GM19468 (cell line): Measurements from ENCODE around the gene NUDCD3.

Experiments
- ATAC-seq: cut with Tn5 transposase; IDR thresholded peaks from one replicate; pipeline ENCODE4 v1.9.1; 2021; ENCODE audit warnings: mild to moderate bottlenecking, moderate library complexity, moderate number of reproducible peaks; ENCODE audit not compliant: unreplicated experiment; ENCODE audit errors: extremely low read depth

The NUDCD3 gene

DNA sequence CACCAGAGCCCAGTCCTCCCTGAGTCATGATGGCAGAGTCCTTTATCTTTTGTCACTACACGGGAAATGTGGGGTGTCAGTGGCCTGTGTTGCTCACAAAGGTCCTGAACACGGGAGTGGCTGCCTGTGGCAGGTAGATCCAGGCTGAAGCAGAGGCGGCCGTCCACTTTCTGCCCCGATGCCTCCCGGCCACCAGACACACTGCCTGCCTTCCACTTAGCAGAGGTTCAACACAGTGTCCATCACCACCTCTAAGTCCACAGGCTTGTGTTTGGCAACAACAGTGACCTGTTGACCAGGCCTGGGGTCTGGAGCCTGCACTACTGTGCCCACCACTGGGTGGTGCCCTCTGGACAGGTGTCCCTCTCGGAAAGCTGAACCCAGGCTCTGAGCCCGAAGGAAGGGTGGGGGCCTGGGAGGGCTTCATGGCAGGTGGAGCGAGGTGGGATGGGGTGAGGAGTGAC is 115.2 kb downstream of the NUDCD3 start:
- no peak for ATAC-seq

DNA sequence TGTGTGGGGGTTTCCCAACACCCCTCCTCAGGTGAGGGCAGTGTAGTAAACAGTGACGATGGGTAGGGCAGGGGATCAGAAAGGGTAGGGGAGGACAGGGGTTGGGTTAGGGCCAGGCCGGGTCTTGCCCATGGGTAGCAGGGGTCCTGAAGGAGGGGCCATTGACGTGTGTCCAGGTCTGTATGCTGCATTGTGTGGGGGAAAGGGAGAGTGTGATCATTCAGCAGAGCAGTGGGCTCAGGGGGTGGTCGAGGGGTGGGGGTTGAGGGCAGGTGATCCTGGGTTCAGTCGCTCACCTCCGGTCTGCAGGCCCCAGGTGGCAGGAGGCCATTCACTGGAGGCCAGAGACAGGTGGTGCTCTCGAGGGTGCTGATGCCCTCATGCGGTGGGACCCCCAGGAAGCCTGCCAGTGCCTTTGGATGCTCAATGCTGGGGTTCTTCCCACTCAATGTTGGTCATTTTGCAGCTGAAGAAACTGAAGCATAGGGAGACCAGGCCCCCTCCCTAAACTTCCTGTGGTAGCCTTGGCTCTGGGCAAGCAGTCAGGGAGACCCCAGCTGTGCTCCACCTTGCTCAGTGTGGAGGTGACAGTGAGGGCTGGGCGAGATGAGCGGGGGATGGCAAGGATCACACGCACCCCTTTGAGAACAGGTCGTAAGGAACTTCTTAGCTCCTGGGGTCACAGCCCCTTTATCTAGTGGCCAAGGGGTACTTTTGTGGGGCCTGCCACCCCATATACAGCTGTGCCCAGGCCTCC is 116.3 kb downstream of the NUDCD3 start:
- ATAC-seq: no peak

DNA sequence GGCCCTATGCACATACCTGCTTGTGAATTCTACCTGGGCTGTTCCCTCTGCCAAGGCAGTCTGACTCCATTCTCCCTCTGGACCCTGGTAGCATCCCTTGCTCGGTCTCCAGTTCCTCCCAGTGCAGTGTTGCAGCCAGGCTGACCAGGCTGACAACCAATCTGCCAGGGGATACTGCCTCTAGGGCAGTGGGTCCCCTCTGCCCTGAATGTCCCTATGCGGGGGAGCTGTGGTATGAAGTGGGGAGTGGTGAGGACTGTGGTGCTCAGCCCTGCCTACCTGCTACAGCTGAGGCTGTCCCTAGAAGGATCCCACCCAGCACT is 117.1 kb downstream of the NUDCD3 start:
- ATAC-seq: no peak

DNA sequence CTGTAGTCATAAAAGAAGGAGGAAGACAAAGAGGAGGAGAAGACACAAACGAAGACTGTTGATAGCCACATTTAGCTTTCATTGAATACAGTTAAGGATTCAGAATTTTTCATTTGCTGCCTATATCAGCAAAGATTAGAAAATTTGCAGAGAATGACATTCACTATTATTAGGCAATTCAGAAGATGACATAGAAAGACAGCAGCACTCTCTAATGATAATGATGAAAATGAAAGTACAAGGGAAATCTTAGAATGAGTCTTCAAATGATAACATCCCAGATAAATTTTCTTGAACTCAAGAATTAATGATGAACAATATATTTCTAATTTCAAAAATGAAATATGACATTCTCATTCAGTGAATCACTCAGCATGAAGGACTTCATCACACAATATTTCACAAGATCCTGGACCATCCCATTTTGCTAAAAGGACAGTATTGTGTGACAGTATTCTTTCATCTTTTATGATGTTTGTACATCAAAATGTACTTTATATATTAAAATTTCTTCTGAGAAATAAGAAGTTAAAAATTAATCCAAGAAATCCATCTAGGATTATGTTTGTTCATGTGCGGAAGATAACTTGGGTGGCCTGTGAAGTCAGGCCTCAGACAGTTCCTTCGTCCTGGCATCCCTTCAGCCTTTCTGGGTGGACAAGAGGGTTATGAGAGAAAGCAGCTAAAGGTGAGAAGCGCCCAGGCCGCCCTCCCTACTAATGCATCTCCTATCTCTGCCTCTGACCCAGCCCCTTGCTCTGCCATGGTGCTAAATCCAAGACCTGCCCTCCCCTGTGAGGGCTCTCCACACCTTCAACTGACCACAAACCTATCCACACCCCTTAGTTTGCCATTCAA is 117.7 kb downstream of the NUDCD3 start:
- ATAC-seq: no peak

DNA sequence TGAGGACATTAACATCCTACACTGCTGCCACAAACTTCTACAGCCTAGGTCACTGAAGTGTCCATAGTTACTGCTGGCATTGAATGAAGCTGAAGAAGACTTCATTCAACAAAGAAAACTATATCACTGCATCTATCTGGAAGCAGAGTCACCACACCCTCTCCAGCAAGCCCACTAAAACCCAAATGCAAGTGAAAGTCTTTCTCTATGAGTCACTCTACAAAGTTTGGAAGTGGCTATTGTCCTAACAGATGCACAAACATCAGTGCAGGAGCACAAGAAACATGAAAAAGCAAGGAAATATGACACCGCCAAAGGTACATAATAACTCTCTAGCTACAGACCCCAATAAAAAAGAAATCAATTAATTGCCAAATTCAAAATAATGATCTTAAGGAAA is 121.6 kb downstream of the NUDCD3 start:
- ATAC-seq: no peak

DNA sequence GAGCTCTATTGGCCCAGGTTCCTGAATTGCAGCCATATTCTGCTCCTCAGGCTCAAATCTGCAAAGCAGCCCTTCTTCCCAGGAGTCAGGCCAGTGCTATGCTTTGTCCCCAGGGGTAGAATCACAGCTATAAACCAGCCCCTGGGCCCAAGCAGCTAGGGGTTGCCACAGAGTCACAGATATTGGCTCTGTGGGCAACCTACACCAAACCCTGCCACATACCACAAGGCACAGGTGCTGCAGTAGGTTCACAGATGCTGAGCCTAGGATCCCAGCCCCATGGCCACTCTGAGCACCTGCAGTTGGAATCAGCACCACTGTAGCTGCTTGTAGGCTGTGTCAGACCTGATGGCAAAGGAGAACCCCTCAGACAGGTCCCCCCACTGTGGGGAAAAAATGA is 122.0 kb downstream of the NUDCD3 start:
- ATAC-seq: no peak

DNA sequence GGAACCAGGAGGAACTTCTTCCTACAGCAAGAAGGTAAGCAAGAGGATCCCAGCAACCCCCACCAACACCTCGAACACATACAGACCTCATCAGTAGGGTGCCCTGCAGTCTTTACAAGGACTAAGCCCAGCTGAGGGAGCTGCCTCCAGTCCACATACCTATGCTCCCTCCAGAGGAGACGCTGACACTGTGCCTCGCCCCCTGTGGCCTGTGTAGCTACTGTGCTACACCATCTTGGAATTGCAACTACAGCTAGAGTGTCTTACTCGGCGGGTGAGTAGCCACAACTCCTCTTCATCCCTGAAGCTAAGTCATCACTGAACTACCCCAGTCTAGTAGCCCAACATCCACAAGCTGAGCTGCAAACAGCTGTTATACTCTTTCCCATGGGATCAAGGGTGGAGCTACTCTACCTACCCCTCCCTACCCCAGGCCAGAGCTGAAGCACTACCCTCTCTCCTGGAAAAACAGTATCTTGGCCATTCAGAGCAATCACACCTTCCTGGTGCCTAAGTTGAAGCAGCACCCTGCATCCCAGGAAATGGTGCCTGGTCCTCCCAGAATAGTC is 122.9 kb downstream of the NUDCD3 start:
- ATAC-seq: no peak

DNA sequence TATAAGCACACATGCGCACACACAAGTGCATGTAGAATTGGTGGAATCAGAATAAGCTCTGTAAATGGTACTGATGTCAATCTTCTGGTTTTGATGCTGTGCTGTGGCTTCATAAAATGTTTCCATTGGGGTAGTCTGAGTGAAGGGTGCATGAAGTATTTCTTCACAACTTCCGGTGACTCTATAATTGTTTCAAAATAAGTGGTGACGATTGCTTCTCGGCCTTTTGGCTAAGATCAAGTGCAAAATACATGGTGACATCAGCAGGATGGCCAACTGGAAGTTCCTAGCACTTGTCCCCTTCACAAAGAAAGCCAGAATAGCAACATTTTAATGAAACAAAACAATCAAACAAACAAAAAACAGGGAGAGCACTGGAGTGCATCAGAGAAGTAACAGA is 123.5 kb downstream of the NUDCD3 start:
- ATAC-seq: no peak

DNA sequence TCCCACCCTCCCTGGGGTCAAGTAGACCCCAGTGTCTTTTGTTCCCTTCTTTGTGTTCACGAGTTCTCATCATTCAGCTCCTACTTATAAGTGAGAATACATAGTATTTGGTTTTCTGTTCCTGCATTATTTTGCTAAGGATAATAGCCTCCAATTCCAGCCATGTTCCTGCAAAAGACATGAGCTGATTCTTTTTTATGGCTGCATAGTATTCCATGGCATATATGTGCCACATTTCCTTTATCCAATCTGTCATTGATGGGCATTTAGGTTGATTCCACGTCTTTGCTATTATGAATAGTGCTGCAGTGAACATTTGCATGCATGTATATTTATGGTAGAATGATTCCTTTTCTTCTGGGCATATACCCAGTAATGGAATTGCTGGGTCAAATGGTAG is 136.8 kb downstream of the NUDCD3 start:
- ATAC-seq: no peak

DNA sequence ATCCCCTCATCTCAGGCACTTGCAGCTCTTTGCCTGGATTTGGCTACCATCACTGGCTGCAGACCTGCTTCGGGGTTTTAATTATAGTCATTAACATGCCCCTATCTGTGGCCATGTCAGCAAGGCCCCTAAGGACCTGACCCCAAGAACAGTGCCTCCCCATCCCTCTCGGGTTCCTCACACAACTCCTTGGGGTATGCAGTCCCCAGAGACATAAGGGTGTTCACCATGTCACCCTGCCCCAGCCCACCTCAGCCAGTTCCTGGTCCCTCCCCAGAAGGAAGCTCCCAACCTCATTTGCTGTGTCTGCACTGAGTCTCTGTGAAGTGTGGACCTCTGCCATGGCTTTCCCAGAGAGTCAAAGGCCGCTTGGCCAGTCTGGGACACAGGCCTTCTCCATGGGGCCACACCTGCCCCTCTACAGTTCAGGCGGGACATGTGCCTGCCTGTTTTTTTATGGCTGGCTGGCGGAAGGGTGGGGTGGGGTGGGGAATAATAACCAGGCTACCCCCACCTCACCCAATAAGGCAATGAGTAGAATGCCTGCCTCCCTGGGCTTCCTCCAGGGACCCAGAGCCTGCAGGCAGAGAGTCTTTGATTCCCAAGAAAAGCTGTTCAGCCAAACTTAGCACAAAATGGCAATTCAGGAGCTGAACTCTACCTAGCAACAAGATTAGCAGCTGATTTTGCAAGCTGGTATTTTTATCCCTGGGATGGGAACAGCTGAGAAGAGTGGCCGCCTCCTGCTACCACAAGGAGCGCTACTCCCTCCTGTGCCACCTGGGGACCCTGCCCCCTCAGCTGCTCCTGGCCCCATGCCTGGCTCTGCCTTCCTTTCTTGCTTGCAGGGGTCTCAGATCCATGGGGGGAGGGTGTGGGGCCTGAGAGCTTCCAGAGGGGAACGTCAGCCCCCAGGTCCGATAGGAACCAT is 141.3 kb downstream of the NUDCD3 start:
- no peak for ATAC-seq

DNA sequence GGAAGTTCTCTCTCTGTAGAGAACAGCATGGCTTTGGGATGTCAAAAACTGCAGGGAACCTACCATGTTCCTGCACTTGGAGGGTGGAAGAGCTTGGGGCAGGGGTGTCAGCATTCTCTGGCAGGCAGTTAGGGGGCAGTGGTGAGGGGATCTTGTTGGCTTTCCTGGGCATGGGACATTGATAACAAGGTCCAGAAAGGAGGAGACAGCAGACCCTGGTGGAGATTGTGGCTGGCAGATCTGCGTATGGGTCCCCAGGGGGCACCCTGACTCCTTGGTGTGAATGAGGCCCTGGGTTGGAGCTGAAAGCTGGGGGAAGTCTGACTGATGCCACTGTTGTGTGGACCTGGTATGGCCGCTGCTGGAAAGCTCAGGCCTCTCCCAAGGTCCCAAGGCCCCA is 142.2 kb downstream of the NUDCD3 start:
- ATAC-seq: no peak

DNA sequence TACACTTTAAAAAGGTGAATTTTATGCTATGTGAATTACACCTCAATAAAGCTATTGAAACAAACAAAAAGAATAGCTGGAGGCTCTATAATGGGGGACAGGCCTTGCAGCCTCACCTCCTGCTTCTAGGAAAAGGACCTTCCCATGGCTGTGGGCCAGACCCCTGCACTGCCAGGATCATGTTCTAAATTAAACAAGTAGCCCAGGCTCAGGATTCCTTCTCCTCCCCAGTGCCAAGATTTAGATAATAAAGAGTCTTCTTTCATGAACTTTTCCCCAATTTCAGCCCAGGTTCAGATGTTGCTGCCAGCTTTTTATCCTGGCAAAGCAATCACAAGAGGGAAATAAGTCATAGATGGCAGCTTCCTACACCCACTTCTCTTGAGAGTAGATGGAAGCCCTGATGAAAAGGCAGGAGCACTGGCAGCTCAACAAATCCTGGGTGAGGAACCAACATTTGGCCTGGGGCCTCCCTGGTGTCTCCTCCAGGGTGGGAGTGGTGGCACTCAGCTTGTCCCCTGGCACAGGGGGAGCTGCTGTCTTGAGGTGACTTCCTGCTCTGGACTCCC is 142.8 kb downstream of the NUDCD3 start:
- ATAC-seq: no peak

DNA sequence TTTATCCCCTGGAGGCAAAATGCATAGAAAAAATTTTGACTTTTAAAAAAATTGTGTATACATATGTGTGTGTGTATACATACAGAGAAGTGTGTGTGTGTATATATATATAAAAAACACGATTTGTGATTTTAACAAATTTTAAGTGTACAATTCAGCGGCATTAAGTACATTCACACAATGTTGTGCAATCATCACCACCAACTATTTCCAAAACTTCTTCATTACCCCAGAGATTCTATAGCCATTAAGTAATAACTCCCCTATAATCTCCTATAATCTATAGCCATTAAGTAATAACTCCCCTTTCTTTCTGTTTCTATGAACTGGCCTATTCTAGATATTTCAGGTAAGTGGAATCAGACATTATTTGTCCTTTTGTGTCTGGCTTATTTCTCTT is 144.4 kb downstream of the NUDCD3 start:
- no peak for ATAC-seq

DNA sequence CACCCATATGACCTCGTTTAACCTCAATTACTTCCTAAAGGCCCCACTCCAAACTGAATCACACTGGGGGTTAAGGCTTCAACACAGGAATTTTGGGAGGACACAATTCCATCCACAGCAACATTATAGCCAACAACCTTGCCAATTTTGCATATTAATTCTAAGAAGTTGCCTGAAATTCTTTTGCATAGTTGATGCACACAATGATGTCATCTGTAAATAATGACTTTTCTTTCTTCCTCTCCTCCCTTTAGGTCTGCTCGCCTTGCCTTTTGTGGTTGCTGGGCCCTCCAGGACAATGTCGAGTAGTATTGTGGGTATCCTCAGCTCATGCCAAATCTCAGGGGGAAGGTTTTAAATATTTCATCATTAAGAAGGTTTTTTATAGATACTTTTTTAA is 149.1 kb downstream of the NUDCD3 start:
- no peak for ATAC-seq

DNA sequence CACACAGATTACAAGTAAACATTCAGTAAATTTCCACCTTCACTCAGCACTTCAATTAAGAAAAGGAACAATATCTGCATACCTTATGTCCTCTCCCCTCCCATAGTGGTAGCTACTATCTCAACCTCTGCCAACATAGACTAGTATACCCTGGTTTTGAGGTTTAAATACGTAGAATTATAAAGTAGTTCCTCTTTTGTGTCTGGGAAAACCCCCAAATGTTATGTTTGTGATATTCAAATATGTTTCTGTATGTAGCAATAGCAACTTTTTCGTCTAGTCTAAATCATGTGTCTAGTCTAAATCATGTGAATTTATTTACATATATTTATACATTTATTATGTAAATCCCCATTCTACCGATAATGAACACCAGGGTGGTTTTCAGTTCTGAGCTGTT is 151.9 kb downstream of the NUDCD3 start:
- no peak for ATAC-seq

DNA sequence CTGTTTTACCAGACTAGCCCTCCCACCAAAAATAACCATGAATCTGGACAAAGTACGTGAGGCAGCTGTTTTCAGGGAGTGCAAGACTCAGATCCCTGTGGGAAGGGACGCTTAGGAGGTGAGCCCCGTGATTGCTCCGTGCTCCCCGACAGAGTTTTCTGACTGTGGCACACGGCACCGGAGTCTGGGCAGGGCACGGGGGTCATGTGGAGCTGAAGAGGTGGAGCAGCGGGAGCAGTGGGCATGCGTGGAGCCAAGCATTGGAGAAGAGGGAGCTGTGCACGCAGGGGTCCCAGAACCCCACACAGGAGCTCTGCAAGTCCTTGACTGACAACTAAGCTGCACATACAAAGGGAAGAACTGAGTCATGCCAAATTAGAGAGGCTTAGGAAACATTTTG is 154.0 kb downstream of the NUDCD3 start:
- ATAC-seq: no peak

DNA sequence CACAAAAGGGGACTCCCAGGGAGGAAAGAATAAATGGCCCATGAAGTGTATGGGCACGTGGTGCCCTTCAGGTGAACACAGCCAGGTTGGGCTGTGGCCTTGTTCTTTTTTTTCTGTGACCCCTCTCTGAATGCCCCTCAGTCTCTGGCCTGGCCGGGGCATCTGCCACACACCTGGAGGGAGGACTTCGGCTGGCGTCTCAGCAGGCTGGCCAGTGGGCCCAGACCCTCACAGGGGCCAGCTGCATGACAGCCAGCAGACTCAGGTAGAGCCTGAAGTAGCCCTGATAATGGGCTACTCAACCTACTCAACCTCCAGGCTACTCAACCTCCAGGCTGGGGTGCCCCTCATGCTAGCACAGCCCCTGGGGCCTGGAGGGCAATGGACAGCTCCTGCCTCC is 155.3 kb downstream of the NUDCD3 start:
- ATAC-seq: no peak

DNA sequence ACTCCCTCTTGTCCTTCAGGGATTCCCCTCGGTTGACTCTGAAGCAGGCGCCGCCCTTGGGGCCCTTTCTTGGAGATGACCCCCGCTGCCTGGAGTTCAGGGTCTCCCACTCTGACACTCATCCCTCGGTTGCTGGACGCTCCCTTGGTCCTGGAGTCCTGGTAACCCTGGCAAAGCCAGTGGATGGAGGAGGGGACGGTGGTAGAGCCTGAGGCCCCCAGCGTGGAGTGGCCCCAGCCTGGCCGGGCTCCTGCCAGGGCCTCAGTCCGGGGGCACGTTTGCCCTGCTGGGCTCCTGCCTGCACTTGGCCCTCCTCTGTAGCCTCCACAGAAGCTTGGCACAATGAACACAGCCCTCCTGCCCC is 155.7 kb downstream of the NUDCD3 start:
- ATAC-seq: no peak

DNA sequence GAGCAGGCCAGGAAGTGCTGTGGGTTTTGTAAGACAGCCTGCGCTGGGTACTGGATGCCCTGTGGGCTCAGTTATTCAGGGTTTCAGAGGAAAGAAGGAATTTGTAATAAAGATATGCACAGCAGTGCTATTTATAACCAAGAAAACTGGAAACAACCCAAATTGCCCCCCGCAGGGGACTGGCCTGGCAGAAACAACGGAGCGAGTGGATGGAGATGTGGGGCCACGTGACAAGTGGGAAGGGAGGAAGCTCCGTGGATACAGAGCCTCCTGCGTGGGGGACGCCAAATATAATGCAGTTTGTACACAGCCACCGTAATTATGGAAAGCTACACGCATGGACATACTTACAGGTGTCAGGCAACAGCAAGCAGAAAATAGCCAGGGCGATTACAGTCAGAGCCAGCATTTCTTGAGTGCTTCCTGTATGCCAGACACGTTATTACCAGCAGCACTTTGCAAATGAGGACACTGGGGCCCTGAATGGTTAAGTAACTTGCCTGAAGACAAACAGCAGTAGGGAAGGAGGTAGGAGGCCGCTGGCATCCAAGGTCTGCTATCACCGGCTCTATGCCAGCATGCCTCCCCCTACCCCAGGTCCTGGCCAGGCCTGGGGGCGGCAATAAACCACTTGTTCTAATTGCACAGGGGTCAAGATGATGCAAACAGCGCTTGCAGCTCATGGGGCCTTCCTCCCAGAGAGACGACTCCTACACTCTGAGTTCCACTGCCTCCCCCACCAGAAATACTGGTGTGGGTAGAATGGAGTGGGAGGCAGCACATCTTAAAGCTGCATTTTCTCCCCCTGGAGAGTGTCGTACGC is 156.3 kb downstream of the NUDCD3 start:
- no peak for ATAC-seq
